Peyer's patch (tissue), 4 donors: Measurements from ENCODE around the gene TRIM17.

Experiments used
- CTCF ChIP-seq, 6 experiments: fragments of 450-650 bp in 4 of 6; fragments of 200-600 bp in 2 of 6; sonication (generic) in 1 of 6; IDR thresholded peaks; one replicate each; pipeline ENCODE4 v1.5.1; 2017 to 2019; ENCODE audit warnings: antibody characterized with exemption in 6 of 6, mild to moderate bottlenecking in 3 of 6, moderate library complexity in 1 of 6
- POLR2A ChIP-seq, 2 donors: fragments of 450-650 bp; IDR thresholded peaks; one replicate each; pipeline ENCODE4 v1.5.1; 2017; ENCODE audit warnings: antibody characterized with exemption in 2 of 2, mild to moderate bottlenecking in 2 of 2, moderate library complexity in 2 of 2

GRCh38 chr1:228437424-228437962, 20.8 kb upstream of the TRIM17 start:
- TF ChIP-seq CTCF (IDR thresholded peaks at IDR 0.05), result no peak
- TF ChIP-seq POLR2A (IDR thresholded peaks at IDR 0.05), result no peak
